Activated CD4-positive, alpha-beta T cell treated with anti-CD3 and anti-CD28 coated beads for 4 hours (primary cell): Measurements from ENCODE around the gene ENOPH1.
A peak's percentile ranks its signal among the peaks of the same experiment; 100 is the strongest.
"Not testable (repeated sequence)": the region's sequence is repeated elsewhere in the genome, so short reads cannot be mapped to it uniquely, and the experiment has no call there.

Experiments
- DNase-seq, 2 donors: peaks; one replicate each; pipeline ENCODE4 v3.0.0-alpha.2; 2020

Gene ENOPH1

GRCh38 chr4:82428969-82429727 lies 1.2 kb upstream of the ENOPH1 start:
- DNase-seq, result peak; percentile 90

GRCh38 chr4:82429728-82430192 lies 630 bp upstream of the ENOPH1 start:
- DNase-seq, result no peak

DNA sequence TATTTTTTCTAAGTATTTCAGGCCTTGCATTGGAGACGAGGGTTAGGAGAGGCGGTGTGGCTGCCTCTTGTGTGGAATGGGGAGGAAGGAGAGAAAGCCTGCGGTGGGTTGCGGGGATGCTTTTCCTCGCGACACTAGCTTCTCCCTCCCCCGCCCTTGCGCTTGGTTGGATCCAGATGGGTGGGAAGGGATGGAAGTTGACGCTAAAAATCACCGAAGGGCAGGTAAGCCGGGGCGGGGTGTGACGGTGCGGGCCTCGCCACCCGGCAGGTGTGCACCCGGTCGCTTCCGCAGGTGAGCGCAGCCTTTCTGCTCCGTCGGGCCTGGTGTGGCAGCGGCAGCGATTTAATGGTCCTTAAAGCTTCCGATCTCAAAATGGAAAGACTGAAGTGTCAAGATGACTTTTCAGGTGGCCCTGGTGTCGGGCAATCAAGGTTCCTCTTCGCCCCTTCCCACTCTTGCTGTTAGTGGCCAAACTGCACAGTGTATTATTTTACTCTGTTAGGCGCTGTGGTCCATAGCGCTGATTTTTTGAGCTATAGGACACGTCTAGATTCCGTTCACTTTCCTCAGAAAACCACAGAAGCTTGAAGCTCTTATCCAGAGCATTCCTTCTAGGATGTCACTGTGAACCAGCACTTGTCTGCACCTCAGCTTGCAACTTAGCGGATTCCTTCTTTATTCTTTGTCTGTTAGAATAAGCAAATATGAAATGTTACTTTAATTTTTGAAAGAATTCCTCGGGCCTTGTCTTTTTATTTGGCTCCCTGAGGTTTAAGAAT lies 765 bp downstream of the ENOPH1 start:
- DNase-seq, result peak; percentile 45 to 48

- no peak for DNase-seq
These were observed 1.4 kb downstream of the ENOPH1 start for GRCh38 chr4:82431831-82432230.

- no peak for DNase-seq
These were observed 2.2 kb downstream of the ENOPH1 start for GRCh38 chr4:82432596-82432995.

DNA sequence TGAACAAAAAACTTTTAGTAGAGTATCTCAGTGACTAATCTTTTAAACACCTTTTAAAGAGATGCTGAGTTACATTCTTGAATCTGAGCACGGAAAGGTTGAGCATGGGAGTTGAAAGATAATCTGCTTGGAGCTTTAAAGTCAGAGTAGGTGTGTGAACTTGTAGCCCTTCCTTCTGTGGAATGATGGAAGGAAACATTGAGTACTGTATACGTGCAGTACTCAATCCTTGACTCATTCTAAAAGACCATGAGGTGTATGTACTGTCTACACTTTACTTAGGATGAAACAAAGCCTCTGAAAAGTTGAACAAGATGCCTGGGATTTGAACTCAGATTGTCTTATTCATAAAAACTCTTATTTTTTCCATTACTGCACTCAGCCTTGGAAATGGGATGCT lies 3.4 kb downstream of the ENOPH1 start:
- DNase-seq, result no peak

DNA sequence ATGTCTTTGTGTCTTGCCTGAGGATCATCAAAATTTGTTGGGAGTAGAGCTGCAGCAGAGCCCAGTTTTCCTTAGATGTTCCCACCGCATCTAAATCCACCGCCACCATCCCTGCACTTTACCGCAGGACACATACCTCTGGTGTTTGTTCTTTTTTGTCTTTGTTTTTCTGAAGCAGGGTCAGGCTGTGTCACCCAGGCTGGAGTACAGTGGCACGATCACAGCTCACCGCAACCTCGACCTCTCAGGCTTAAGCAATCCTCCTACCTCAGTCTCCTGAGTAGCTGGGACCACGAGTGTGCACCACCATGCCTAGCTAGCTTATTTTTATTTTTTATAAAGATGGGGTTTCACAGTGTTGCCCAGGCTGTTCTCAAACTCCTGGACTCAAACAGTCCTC lies 4.6 kb downstream of the ENOPH1 start:
- no peak for DNase-seq

- no peak for DNase-seq
These were observed 5.7 kb downstream of the ENOPH1 start for GRCh38 chr4:82436130-82436529.

DNA sequence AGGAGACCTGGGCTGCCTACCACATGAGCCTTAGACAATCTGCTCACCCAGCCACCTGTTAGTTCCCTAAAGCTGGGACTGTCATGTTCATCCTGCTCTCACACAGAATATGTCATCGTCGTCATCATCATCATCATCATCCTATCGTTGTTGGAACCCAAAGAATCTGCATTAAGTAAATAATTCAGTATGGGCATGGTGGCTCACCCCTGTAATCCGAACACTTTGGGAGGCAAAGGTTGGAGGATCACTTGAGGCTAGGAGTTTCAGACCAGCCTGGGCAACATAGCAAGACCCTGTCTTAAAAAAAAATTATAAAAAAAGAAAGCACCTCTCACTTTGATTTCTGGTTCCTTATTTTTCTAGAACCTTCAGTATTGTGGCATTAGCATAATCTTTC lies 6.4 kb downstream of the ENOPH1 start:
- no peak for DNase-seq

DNA sequence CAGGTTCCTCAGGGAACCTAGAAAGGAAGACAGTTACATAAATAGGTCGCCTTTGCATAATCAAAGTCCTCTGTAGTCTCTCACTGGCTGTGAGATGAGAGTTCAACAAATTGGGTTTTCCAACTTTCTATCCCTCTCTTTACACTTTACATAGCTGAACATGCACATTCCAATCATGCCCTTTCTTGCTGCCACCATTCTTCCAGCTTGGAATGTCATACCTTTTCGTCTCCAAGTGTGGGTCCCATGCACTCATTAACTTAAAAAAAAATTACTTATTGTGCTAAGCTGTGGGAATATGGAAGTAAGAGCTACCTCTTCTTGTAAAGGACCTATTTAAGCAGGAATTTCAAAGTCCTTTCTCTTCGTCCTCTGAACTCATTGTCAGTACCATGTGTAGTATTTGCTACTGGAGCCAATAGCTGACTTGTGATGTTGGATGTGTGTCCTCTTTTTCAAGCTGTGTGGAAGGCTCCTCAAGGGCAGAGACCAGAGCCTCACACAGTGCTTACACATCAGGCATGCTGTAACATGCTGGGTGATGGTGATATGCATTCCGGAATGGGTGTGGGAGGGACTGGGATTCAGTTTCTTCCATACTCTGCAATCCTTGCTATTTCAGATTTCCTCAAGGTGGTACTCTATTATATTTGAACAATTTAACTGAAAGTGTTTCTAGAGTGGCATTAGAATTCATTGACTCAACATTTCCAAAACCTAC lies 7.1 kb downstream of the ENOPH1 start:
- no peak for DNase-seq

DNA sequence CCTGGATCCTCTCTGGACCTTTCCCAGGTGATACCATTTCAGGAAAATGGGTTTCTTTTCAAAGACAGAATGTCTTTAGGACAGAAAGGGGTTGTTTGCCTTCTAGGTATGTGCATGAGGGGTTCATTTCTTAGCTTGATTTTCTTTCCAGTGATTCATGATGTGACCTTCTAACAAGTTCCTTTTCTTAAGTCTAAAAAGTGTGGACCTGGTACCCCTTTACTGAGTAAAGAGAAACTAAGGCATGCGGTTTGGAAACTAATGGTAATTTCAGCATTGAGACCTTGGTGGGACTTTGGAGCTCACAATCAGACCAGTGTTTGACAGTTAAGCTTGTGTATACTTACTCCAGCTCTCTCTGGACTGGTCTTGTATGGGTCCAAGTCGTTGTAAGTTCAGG lies 8.7 kb downstream of the ENOPH1 start:
- DNase-seq, result no peak

DNA sequence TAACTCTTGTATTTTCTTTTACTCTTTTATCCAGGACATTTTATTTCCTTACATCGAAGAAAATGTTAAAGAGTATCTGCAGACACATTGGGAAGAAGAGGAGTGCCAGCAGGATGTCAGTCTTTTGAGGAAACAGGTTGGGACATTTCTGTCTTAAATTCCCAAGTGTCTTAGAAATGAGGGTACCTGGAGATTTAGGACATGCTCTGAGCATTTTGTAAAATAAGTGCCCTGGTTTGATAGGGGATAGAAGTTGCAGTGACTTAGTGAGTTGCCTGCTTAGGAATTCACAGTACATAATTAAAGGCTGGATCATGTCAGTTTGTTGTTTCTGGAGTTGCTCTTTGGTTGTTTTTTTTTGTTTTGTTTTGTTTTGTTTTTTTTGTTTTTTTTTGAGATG lies 17.5 kb downstream of the ENOPH1 start:
- no peak for DNase-seq

GRCh38 chr4:82450966-82451755 lies 20.8 kb downstream of the ENOPH1 start:
- no peak for DNase-seq

DNA sequence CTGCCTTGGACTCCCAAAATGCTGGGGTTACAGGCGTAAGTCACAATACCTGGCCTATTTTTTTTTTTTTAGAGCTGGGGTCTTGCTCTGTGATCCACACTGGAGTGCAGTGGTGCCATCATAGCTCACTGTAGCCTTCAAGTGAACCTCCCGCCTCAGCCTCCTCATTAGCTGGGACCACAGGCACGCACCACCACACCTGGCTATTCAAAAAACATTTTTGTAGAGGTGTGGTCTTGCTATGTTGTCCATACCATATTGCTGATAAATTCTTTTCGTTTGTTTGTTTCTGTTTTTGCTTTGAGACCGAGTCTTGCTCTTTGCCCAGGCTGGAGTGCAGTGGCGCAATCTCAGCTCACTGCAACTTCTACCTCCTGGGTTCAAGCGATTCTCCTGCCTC lies 21.6 kb downstream of the ENOPH1 start:
- DNase-seq, result no peak

- DNase-seq, result no peak
These were observed 26.9 kb downstream of the ENOPH1 start for GRCh38 chr4:82457266-82457665.

DNA sequence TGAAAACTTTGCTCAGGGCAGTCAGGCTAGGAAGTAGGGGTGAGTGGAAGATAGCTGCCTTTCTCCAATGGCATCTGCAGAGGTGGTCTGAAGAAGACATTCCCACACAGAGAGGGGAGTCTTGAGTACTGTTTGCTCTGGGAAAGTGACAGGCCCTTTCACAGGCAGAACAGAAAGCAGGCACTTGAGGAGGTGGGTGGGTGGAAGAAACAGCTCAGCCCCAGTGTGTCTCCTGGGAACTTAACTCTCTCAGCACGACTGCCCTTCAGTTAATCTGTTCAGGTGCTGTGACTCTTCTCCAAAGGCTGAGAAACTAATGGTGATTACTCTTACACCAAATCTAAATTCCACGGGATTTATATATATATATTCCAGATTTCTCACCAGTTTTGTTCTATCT lies 28.3 kb downstream of the ENOPH1 start:
- no peak for DNase-seq

DNA sequence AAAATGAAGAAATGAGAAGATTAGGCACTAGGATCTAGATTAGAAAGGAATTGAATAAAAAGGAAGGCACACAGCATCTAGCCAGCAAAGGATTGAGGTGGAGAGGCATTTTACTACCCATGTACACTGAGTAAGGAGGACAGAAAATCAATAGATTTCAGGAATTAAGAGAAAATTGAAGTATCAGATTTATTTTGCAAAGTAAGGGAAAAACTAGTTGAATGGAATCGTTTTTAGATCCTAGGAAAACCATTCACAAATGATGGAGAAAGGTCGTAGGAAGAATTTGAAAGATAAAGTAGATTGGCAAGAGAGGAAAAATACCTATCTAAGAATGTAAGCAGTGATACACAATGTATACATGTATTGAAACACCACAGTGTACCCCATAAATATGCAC lies 31.3 kb downstream of the ENOPH1 start:
- no peak for DNase-seq

- DNase-seq, result peak; percentile 75 to 88
These were observed 32.0 kb downstream of the ENOPH1 start for GRCh38 chr4:82462415-82462831.

GRCh38 chr4:82463221-82463620 lies 32.8 kb downstream of the ENOPH1 start:
- DNase-seq, result no peak

GRCh38 chr4:82467471-82467870 lies 37.1 kb downstream of the ENOPH1 start:
- no peak for DNase-seq

DNA sequence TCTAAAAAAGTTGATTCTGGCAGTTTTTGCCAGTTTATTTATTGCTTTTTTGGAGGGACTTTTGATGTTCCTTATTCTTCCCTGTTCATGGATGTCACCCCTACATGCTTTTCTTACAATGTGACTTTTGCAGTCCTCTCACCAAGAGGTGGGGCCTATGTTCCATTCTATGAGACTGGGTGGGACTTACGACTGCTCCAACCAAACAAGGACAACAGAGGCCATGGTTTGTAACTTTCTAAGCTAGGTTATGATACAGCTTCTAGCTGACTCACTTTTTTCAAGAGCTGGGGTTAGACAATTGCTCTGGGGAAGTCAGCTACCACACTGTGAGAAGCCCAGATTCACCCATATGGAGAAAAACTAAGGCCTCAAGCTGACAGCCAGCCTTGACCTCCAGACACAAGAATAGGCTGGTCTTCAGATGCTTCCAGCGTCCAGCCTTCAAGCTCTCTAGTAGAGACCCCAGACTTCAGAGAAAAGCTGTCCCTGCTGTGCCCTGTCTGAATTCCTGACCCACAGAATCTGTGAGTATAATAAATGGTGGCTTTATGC lies 39.5 kb downstream of the ENOPH1 start:
- DNase-seq, result no peak

DNA sequence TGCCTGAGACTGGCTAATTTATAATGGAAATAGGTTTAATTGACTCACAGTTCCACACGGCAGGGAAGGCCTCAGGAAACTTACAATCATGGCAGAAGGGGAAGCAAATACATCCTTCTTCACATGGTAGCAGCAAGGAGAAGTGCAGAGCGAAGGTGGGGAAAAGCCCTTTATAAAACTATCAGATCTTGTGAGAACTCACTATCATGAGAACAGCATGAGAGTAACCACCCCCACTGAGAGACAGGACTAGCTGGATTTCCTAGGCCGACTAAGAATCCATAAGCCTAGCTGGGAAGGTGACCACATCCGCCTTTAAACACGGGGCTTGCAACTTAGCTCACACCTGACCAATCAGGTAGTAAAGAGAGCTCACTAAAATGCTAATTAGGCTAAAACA lies 42.7 kb downstream of the ENOPH1 start:
- not testable (repeated sequence) for DNase-seq
